ENCODE results near the gene PLCG2. TPM values are rescaled to one million over a fixed set of nuclear protein-coding genes. Genes with fewer than 3 reads are reported as not detected.

PLCG2 gene
- total and polyA plus RNA-seq, 3 donors from 2014 or later, result 6.8 to 11.3 (median 8.0) TPM

DNA sequence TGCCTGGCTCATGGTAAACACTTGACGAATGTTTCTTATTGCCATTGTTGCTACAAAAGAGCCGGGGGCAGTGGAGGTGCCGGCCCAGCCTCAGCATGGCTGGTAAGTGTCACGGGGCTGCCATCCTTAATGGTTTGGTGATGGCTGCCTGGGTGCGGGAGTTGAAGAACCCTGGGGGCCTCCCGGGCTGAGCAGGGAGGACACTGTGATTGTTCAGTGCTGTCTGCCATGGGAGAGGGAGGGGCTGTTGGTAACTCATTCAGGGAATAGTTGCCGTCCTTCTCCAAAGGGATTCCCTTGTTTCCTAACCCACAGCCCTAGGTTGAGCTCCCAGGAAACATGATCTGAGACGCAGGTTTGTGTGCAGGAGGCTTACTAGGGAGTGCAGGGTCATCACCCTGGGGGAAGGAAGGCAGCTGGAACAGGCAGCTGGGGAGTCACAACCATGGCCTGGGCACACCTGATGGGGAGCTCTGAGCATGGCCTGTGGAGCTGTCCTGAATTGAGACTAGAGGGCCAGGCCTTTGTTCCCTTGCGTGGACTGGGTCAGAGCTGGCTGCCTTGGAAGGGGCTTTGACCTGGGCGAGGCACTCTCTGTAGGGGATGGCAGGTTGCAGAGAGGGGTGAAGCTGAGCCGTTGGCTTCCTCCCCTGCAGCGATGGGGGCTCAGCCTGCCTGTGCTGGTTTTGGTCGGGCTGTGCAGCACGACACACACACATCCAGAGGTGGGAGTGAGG lies 85.7 kb downstream of the PLCG2 start:
- no peaks in the 10 kb centered on the region for H3K4me1 ChIP-seq
- no peak overlapping the region for H3K27ac ChIP-seq
- H3K9me3 ChIP-seq, result no peaks in the 10 kb centered on the region
- no peak for DNase-seq
- intact Hi-C loops (cut with DNase I; ENCODE audit: low total_unique reads), result no loop called here
- no peak overlapping the region for H3K4me3 ChIP-seq
- TF ChIP-seq CTCF (IDR thresholded peaks at IDR 0.05), result no peak
- no peak for TF ChIP-seq POLR2A (IDR thresholded peaks at IDR 0.05)
- no peaks in the 10 kb centered on the region for H3K36me3 ChIP-seq (ENCODE audit: low read depth, missing control alignments)
- no peaks in the 10 kb centered on the region for H3K27me3 ChIP-seq
- 47 to 60% methylated on average over 11 to 14 of the region's 14 CpGs for WGBS, 2 donors

- DNase-seq, result peak; percentile 37
- Histone ChIP-seq H3K4me1 (no peaks in the 10 kb centered on the region), H3K27ac (no peak overlapping the region), H3K4me3 (no peak overlapping the region), H3K36me3 (ENCODE audit: low read depth, missing control alignments) (no peaks in the 10 kb centered on the region), H3K27me3 (no peaks in the 10 kb centered on the region), H3K9me3 (no peaks in the 10 kb centered on the region)
- no peak for TF ChIP-seq CTCF (IDR thresholded peaks at IDR 0.05)
- TF ChIP-seq POLR2A (IDR thresholded peaks at IDR 0.05), result no peak
- 76 to 81% methylated on average over 5 to 10 of the region's 10 CpGs for WGBS, 2 donors
- intact Hi-C loops (cut with DNase I; ENCODE audit: low total_unique reads), result no loop called here
Measured at GRCh38 chr16:81866820-81867440, 87.8 kb downstream of the PLCG2 start.

GRCh38 chr16:81868057-81868748 lies 89.1 kb downstream of the PLCG2 start:
- Histone ChIP-seq H3K36me3 (ENCODE audit: low read depth, missing control alignments) (no peaks in the 10 kb centered on the region), H3K27me3 (no peaks in the 10 kb centered on the region), H3K4me1 (no peaks in the 10 kb centered on the region), H3K9me3 (no peaks in the 10 kb centered on the region), H3K4me3 (no peak overlapping the region), H3K27ac (no peak overlapping the region)
- TF ChIP-seq POLR2A (IDR thresholded peaks at IDR 0.05) (no peak), CTCF (IDR thresholded peaks at IDR 0.05) (no peak)
- intact Hi-C loops (cut with DNase I; ENCODE audit: low total_unique reads), result no loop called here
- no peak for DNase-seq
- 85 to 96% methylated on average over 2 to 3 of the region's 3 CpGs for WGBS, 2 donors

- Histone ChIP-seq H3K4me3 (no peak overlapping the region), H3K4me1 (no peaks in the 10 kb centered on the region), H3K27me3 (no peaks in the 10 kb centered on the region), H3K36me3 (ENCODE audit: low read depth, missing control alignments) (no peaks in the 10 kb centered on the region), H3K27ac (no peak overlapping the region), H3K9me3 (no peaks in the 10 kb centered on the region)
- 92 to 95% methylated on average over 5 of the region's 5 CpGs for WGBS, 2 donors
- intact Hi-C loops (cut with DNase I; ENCODE audit: low total_unique reads), result no loop called here
- TF ChIP-seq POLR2A (IDR thresholded peaks at IDR 0.05), result no peak
- no peak for TF ChIP-seq CTCF (IDR thresholded peaks at IDR 0.05)
- no peak for DNase-seq
Measured at GRCh38 chr16:81869326-81869725, 90.2 kb downstream of the PLCG2 start.
